HG02610 (cell line): ENCODE data around the gene FRRS1.
"Not testable (repeated sequence)": the region's sequence is repeated elsewhere in the genome, so short reads cannot be mapped to it uniquely, and the experiment has no call there.

Source experiments
- ATAC-seq: cut with Tn5 transposase; IDR thresholded peaks from one replicate; pipeline ENCODE4 v1.9.1; 2021; ENCODE audit warnings: mild to moderate bottlenecking, moderate library complexity; ENCODE audit not compliant: unreplicated experiment

Gene FRRS1

GRCh38 chr1:99768524-99769245, 2.2 kb upstream of the FRRS1 start:
- no peak for ATAC-seq

- no peak for ATAC-seq
Measured at GRCh38 chr1:99768104-99768503, 1.7 kb upstream of the FRRS1 start.

GRCh38 chr1:99764909-99765308, 1.5 kb downstream of the FRRS1 start:
- no peak for ATAC-seq

- ATAC-seq, result no peak
Measured at GRCh38 chr1:99764439-99764838, 2.0 kb downstream of the FRRS1 start.

- no peak for ATAC-seq
Measured at GRCh38 chr1:99763956-99764355, 2.5 kb downstream of the FRRS1 start.

- no peak for ATAC-seq
Measured at GRCh38 chr1:99761774-99762173, 4.7 kb downstream of the FRRS1 start.

- no peak for ATAC-seq
Measured at GRCh38 chr1:99759518-99760160, 6.8 kb downstream of the FRRS1 start.

- ATAC-seq, result not testable (repeated sequence)
Measured at GRCh38 chr1:99758686-99759517, 7.5 kb downstream of the FRRS1 start.

GRCh38 chr1:99758073-99758511, 8.3 kb downstream of the FRRS1 start:
- peak; percentile 78 for ATAC-seq

- no peak for ATAC-seq
Measured at GRCh38 chr1:99756598-99756997, 9.8 kb downstream of the FRRS1 start.

GRCh38 chr1:99755664-99756063, 10.8 kb downstream of the FRRS1 start:
- ATAC-seq, result no peak

- no peak for ATAC-seq
Measured at GRCh38 chr1:99754697-99755096, 11.7 kb downstream of the FRRS1 start.

GRCh38 chr1:99754055-99754626, 12.3 kb downstream of the FRRS1 start:
- no peak for ATAC-seq

GRCh38 chr1:99751877-99752504, 14.4 kb downstream of the FRRS1 start:
- peak; percentile 73 for ATAC-seq

GRCh38 chr1:99749504-99750347, 16.7 kb downstream of the FRRS1 start:
- peak; percentile 91 for ATAC-seq

GRCh38 chr1:99748419-99748818, 18.0 kb downstream of the FRRS1 start:
- no peak for ATAC-seq

- ATAC-seq, result no peak
Measured at GRCh38 chr1:99745684-99746083, 20.8 kb downstream of the FRRS1 start.

GRCh38 chr1:99745061-99745460, 21.4 kb downstream of the FRRS1 start:
- no peak for ATAC-seq

GRCh38 chr1:99740141-99740540, 26.3 kb downstream of the FRRS1 start:
- ATAC-seq, result no peak
